LoVo (cell line): ENCODE results near the gene ITPA.

Experiments
- DNase-seq: peaks from one replicate; pipeline ENCODE4 v3.0.0-alpha.2; 2016; ENCODE audit warnings: low spot score

ITPA gene

DNA sequence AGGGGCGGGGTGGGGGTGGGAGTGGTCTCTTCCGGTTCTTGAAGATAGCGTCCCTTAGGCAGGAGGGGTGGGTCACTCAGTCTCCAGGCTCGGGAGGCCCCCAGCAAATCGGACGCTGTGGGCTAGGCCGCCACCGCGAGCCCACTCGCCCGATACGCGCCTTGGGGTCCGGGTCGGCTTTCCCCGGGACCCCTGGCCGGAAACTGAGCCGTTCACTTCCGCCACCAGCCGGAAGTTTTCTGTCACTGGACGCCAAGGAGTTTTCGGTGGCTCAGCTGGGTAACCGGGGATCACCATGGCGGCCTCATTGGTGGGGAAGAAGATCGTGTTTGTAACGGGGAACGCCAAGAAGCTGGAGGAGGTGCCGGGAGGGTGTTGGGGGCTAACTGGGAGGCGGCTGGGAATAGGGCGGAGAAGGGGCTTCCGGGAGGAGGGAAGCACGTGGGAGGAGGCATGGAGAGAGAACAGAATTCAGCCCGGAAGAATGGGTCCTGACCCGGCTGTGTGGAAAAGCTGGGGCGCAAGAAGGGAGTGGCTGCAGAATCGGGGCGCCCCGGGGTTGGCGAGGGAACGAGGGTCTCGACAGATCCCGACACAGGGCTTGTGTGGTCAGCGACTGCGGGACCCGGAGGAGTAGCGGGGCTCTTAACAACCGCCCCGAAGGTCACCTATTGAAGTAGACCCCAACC, at the start of gene ITPA:
Gene ITPA (plus strand): TSS at position 242 of the 689 bp plus-strand sequence. CDS start 54 bp downstream, at position 296.
- peak; percentile 53 for DNase-seq

DNA sequence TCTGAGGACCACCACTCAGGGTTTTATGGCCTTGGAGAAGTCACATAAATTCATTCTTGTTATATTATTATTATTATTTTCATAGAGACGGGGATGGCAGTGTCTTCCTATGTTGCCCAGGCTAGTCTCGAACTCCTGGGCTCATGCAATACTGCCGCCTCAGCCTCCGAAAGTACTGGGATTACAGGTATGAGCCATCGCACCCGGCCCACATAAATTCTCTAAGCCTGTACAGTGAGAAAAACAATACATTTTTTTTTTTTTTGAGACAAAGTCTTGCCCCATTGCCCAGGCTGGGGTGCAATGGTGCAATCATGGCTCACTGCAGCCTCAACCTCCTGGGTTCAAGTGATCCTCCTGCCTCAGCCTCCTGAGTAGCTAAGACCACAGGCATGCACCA, 48.9 kb upstream of the ITPA start:
- DNase-seq, result no peak

DNA sequence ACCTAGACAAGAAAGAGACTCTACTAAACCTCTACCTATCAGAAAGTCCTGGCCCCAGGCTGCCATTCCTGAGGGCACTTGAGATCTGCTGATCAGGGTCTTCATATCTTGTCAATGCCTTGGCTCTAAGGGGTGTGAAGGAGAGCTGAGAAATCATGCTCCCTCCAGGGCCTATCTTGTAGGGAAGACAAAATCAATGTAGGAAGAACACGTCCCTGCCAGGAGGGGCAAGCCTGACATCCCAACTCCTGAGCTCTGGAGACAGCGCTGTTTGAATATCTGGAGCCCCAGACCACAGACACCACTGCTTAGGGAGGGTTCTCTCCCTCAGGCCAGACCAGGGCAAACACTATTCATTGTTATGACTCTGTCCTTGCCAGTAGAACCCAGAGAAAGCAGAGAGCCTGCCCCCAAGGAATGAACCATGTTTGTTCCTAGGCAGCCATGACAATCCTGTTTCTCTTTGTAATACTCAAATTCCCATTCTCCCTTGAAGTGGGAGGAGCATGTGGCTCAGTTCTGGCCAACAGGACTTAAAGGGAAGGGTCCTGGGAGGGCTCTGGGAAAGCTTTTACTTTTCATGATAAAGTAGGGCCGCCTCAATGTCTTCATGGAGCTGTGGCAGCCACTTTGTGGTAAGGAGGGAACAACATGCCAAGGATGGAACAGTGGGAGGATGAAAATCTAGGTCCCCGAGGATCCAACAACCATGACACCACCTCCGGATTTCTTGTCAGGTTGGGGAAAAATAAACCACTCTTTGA, 47.8 kb upstream of the ITPA start:
- no peak for DNase-seq

DNA sequence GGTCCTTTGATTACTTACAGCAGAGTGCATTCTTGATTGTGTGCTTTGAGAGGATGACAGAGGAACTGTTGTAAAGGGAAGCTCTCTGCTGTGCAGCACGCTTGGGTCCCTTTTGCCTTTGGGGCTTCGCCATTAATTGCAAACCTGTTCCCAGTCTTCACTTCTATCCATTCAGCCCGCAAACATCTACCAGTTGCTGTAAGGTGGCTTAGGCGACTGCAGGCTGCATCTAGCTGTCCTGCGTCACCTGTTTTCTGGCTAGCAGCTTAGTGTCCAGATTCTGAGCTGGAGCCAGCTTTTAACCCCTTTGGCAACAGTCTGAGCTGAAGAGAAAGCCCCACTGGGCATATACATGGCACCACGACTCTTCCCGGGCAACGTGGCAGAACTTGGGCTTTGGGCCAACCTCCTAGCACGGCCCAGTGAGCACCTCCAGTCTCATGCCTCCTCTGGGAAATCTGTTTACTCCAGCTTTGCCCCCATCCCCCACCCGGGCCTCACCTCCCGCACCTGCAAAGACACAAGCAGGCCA, 47.2 kb upstream of the ITPA start:
- no peak for DNase-seq

DNA sequence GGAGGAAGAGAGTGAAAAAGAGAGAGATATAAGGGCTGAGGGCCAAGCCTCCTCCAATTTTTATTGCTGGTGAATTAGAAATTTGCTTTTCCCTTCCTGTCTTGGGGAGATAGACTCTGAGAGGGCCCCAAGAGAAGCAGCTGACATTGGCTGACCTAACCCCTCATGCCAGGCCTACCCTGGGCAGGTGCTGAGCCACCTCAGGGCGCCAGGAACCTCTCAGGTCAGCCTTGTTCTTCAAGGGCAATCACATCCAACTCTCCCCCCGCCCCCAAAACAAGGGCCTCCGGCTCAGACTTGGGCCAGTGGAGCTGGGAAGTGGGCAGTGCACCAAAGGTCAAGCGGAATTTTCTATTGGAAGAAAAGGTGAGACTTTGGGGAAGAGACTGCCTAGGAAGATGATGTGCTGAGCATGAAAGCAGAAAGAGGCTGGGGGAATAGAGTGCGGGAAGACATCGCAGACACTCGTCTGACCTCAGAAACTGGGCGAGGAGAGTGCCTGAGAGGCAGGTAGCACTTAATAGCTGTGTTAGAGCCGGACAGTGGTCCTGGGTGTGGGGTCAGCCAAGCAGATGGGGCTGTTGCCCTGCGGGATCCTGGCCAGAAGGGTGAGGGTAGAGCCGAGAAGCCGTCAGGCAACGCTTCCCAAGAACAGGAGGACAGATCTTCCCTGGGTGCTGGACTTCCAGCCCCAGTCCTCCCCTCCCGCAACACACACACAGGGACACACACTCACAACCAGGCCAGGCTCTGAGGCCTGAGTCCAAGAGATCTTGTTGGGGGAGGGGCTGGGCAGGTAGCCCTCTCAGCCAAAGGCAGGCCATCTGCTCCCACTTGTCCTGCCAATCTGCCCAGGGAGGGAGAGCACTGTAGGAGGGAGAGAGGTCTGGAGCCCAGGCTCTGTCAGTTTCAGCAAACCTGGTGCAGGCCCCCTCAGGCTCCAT, 45.9 kb upstream of the ITPA start:
- no peak for DNase-seq

DNA sequence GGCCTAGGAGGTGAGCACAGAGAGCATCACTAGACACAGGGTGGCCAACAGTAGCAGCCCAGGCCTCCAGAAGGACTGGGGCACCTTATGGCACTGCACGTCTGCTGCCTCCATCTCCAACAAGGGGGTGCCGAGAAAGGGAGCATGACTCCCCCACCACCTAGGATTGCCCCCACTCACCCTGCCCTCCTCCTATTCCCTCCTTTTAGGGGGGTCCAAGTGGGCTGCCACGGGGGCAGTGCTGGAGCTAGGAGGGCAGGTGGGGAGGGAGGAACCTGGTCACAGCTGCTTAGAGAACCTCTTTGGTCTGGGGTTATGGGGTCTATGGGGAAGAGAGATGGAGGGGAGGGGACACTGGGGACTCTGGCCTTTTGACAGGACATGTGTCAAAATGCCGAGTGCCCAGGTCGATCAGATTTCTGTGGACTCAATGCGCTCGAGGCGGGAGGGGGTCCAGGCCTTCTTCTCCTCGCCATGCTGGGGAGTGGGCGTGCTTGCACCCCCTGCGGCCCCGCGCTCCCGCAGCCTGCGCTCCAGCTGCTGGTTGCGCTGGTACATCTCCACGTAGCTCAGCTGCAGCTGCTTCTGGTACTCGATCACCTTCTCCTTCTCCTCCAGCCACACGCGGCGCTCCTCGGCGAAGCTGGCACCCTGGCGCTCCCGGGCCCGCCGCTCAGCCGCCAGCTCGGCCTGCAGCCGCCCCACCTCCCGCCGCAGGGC, 45.1 kb upstream of the ITPA start:
- DNase-seq, result no peak

DNA sequence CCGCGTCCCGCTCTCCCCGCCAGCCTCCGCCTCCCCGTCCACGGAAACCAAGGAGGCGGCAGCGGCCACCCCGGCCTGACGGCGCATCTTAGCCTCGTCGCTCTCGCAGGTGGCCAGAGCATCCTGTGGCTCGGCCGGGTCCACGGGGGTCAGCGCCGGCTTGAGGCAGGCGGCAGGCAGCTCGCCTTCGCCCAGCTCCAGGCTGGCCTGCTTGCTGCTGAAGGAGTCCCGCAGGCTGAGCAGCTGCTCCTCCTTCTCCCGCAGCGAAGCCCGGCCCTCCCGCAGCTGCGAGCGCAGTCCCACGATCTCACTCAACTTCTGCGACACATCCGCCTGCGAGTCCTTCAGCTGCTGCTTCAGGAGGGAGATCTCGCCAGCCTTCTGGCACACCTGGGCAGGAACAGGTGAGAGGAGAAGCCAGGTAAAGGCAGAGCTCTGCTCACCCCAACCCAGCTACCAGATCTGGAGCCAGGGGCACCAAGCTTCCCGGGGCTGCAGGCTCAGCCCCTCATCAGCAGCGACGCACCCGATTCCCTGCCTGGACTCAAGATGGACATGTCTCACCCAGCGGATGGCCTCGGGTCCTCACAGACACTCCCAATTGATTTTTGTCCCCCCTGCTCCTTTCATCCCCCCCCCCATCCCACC, 44.4 kb upstream of the ITPA start:
- DNase-seq, result no peak

DNA sequence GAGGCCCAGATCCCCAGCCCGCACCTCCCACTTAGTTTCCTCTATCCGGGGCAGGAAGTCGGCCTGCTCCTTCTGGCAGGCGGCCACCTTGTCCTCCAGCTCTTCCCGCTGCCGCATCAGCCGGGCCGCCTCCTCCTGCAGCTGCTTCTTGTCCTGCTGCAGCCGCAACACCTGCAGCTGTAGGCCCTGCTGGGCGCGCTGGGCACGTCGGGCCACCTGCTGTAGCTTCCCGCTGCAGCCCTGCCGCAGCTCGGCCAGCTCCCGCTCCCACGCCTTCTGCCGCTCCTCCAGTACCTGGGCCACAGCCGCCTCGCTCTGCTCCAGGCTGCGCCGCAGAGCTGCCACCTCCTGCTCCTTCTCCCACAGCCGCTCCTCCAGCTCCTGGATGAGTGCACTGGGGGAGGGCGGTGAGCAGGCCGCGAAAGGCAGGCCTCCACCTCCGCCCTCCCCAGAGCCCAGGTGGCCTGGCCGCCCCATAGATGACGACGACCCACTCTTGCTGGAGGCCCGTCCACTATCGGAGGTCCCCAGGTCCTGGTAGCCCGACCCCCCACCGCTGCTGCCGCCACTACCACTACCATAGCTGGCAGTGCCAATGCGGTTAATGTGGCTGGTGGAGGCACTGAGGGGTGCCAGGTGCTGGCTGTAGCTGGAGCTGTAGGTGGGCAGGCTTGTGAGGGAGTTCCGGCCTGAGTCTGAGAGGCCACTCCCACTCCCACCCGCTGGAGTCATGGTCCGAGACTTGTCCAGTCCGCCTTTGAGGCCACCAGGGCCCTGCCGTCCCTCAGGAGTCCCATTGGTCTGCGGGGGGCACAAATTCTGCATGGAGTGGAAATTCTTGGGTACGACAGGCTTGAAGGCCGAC, 43.6 kb upstream of the ITPA start:
- DNase-seq, result no peak

DNA sequence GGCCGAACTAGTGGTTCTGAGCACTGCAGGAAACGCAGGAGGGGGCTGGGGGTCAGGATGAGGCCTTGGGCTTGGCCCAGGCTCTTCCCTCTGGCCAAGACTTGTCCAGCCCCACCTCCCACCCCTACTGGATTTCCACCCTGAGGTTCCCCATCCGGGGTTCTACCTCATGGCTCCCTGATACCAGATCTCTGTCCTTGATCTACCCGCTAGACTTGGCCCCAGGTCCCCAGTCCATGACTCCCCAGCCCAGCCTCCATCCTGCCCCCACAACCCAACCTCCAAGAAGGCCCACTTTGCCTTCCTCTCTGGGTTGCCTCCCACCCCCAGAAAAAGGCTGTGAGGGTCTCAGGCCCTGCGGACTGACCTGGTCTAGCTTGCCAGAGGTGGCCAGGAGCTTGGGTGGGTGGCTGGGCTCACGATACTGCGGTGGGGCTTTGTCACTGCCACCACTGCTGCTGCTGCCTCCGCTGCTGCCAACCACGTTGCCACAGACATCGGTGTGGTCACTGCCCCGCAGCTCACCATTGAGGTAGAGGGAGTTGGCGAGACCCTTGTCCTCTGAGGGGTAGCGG, 42.9 kb upstream of the ITPA start:
- DNase-seq, result no peak

DNA sequence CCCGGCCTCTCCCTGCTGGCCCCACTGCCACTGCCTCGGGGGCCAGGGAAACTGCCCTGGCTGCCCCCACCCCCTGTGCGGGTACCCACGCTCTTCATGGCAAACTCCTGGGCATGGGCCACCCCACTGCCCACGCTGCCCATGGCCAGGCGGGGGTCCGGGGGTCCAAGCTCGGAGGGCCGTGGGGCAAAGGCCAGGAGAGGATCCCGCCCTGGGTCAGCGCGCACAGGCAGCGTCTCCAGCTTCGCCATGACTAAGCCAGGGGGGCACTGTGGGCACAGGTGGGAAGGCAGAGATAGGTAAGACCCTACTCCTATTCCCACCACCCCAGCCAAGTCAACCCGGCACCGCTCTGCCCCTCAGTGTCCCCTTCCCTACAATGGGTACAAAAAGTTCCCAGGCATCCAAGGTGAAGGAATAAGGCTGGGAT, 42.4 kb upstream of the ITPA start:
- no peak for DNase-seq

DNA sequence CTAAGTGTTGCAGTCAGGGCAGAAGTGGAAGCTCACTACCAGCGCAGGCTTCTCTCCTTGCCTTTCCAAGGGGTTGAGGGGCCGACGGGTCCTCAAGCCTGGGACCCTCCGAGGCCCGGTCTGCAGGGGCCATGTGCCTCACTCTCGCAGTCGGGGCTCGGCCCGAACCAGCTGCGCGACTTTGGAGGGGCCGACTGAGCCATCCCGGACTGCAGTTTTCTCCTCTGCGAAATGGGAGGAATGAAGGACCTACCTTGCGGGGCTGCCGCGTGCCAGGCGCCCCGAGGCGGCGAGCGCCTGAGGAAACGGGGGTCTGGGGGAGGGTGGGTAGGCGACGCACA, 41.6 kb upstream of the ITPA start:
- no peak for DNase-seq

DNA sequence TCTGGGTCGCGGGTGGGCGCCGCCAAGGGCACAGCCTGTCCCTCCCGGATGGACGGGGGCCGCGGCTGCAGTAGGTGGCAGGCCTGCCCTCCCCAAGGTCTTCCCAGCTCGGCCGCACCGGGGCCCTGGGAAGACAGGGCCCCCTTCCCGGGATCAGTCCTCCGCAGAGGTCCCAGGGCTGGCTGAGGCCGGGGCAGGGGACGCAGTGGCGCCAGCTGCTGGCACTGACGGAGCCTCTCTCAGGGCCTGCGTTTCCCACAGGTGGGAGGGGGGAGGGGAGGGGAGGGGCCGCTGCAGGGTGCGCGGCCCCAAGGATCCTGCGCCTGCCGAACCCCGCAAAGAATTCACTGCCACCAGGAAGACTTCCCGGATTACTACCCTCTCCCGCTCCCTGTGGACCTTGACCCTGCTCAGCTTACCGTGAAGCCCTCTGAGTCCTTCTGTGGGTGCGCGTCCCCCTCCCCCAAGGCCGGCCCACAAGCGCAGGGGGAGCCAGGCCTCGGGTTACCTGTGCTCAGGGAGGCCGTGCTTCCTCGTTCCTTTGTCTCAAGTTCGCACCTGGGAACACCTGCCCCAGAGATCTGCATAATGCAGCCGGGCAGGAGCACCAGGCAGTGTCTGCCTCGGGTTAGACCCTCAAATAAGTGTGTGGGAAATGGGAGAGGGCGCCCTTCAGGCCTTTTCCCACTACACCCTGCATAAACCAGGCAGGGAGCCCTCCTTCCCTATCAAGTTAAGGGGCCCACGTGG, 41.0 kb upstream of the ITPA start:
- no peak for DNase-seq

DNA sequence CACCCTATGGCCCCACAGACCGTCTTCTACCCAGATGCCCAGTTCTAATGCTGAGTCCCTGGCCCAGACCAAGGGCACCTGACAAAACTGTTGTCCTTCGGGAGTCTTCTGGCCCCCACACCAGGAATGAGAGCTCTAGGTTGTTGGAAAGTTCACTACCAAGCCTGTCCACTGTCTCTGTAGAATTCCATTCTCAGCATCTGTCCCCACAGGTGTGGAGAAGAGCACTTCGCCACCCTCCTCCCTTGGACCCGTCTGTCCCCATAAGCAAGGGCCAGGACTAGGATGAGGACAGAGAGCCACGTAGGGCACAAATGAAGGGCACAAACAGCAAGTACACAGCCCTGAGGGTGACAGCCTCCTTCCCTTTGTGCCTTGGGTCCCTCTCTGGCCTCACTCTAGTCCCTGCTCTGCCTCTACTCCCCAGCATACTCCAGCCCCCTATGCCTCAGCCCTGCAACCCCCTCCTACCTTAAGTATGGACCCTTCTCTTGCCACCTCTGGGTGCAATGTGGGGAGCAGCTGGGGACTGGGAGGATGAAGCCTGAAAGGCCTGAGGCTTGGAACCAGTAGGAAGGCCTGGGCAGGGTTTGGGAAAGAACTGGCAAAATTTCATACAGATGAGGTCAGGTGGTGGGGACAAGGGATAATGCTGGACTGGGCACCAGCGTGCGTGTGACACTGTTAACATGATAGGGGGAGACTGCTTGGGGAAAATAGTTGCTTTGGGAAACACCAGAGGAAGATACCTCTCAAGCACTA, 40.3 kb upstream of the ITPA start:
- DNase-seq, result no peak

DNA sequence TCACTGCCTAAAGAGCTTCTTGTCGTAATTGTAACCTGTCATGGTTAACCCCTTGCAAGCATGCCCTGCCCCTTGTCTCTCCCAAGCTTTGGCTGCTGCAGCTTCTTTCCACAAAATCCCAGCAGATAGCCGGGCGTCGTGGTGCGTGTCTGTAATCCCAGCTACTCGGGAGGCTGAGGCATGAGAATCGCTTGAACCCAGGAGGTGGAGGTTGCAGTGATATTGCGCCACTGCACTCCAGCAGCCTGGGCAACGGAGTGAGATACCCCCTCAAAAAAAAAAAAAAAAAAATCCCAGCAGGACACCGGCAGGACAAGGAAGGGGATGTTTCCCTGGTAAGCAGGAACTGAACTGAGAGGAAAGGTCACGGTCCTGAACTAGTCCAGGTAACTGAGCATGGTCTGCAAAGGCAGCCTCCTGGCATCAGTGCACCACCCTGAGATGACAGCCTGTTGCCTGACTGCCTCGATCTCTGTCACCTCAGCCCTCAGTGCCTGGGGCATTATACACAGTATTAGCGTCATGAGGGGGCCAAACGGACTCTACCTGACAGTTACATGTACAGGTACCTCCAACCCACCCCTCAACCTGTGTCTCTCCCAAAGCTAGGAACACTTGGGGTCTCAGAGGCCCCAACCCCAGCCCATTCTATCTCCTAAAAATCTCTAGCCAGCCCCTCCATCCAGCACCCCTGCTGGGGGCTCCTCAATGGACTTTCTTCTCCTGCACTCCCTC, 37.7 kb upstream of the ITPA start:
- DNase-seq, result no peak

DNA sequence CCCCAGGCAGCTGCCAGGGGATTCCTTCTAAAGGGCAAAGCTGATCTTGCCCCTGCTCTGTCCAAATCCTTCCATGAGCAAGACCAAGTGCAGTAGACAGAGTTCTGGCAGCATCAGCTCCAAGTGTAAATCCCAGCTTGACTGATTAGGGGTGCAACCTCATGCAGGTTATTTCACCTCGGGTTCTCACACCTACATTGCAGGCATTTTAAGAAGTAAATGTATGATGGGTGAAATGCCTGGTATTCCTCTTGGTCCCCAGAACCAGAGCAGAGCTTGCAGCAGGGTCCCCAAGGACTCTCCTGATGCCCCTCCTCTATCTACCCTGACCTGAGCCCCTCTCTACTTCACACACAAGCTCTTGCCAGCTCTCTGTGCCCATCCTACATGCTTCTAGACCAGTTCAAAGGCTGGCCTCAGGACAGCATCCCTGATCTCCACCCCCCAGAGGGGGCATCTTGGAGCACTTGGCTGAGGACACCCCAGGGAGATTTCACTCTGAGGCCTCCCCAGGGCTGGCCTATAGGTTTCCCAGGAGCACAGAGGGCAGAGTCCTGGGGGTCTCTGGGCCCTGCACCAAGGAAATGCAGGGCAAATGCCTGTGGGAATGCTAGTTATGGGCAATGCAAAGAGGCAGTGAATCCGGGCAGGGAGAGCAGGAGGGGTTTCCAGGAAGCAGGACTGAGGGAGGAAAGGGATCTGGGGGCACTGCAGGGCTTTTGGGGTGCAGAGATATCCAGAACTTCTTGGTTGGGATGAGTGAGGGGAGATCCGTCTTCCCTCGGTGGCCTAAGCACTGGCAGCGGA, 37.0 kb upstream of the ITPA start:
- DNase-seq, result no peak

DNA sequence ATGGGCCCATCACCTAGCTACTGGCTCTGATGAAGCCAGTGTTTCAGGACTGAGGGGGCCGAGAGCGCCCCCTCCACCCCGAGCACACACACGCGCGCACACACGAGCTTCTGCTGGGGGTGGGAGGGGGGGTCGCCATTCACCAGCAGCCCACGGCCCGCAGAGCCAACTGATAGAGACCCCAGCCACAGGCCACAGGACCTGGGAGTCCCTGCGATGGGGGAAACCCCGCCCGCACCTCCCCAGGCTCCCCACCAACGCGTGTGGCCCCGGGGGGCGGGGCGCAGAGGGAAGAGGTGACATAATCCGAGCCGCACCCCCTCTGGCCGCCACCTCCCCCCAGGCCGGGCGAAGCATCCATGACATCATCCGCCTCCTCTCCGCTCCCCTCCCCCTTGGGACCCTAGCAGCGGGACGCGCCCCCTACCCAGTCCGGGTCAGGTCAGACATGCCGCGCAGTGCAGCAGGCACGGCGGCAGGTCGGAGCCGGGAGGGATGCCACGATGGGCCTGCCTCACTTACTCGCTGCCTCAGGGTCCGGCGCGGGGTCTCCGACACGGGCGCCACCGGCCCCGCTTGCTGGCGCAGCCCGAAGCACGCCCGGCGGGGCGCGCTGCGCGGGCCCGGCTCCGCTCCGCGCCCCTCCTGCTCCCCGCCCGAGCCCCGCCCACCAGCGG, 36.2 kb upstream of the ITPA start, which contains the start of gene LZTS3:
Gene LZTS3 (minus strand): TSS at position 617 of the 677 bp plus-strand sequence. CDS start 6,386 bp downstream, outside the sequence.
- DNase-seq, result peak; percentile 56
